Liver (tissue), 3 donors: ENCODE measurements around the gene LYST.

Experiments used
- CTCF ChIP-seq: fragments of 150-350 bp; IDR thresholded peaks from 2 replicates; pipeline ENCODE4 v1.5.1; 2017; ENCODE audit warnings: improper control_type of control experiment, low read depth, low read length; ENCODE audit not compliant: missing input control
- NR2F2 ChIP-seq: IDR thresholded peaks from 2 replicates; pipeline ENCODE4 v1.6.1; 2016; ENCODE audit warnings: antibody characterized with exemption
- RAD21 ChIP-seq, 2 donors: IDR thresholded peaks; 2 replicates each; pipeline ENCODE4 v1.6.1; 2016; ENCODE audit warnings: antibody characterized with exemption in 2 of 2, mild to moderate bottlenecking in 2 of 2
- TAF1 ChIP-seq: conservative IDR thresholded peaks from 2 replicates; pipeline ENCODE4 v1.6.1; 2016; ENCODE audit warnings: antibody characterized with exemption, mild to moderate bottlenecking
- TF ChIP-seq, protein P1 (sequence below): IDR thresholded peaks from 2 replicates; pipeline ENCODE4 v1.6.1; 2016; ENCODE audit warnings: antibody characterized with exemption, mild to moderate bottlenecking
- donor health status: healthy.
- donor health status: healthy.

- no peak for TF ChIP-seq TAF1
- TF ChIP-seq CTCF = no peak
- TF ChIP-seq, protein P1, sequence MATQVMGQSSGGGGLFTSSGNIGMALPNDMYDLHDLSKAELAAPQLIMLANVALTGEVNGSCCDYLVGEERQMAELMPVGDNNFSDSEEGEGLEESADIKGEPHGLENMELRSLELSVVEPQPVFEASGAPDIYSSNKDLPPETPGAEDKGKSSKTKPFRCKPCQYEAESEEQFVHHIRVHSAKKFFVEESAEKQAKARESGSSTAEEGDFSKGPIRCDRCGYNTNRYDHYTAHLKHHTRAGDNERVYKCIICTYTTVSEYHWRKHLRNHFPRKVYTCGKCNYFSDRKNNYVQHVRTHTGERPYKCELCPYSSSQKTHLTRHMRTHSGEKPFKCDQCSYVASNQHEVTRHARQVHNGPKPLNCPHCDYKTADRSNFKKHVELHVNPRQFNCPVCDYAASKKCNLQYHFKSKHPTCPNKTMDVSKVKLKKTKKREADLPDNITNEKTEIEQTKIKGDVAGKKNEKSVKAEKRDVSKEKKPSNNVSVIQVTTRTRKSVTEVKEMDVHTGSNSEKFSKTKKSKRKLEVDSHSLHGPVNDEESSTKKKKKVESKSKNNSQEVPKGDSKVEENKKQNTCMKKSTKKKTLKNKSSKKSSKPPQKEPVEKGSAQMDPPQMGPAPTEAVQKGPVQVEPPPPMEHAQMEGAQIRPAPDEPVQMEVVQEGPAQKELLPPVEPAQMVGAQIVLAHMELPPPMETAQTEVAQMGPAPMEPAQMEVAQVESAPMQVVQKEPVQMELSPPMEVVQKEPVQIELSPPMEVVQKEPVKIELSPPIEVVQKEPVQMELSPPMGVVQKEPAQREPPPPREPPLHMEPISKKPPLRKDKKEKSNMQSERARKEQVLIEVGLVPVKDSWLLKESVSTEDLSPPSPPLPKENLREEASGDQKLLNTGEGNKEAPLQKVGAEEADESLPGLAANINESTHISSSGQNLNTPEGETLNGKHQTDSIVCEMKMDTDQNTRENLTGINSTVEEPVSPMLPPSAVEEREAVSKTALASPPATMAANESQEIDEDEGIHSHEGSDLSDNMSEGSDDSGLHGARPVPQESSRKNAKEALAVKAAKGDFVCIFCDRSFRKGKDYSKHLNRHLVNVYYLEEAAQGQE = no peak
- TF ChIP-seq NR2F2 = no peak
- TF ChIP-seq RAD21 (IDR thresholded peaks at IDR 0.05) = no peak
Measured at GRCh38 chr1:235657269-235657668, 209.4 kb downstream of the LYST start.
